ENCODE data around the gene FETUB. TPM values are rescaled to one million over a fixed set of nuclear protein-coding genes. Genes with fewer than 3 reads are reported as not detected.

Gene FETUB
- total RNA-seq, 1 experiment from 2014 or later: not detected

- Histone ChIP-seq H4K20me1 (ENCODE audit: insufficient read depth) (no peaks in the 10 kb centered on the region), H3K27ac (ENCODE audit: low read depth, low read length) (no peak overlapping the region), H3K9me3 (ENCODE audit: control insufficient read depth in 1 of 2, insufficient read depth in 1 of 2, low read depth in 1 of 2, low read length in 2 of 2) (no peaks in the 10 kb centered on the region), H3K4me2 (ENCODE audit: low read length) (no peak overlapping the region), H3K4me3 (replicated peaks in 1 of 2; ENCODE audit: low read depth in 1 of 2, low read length in 2 of 2) (no peak overlapping the region), H3K4me1 (ENCODE audit: control insufficient read depth in 1 of 2, insufficient read depth in 2 of 2, low read length in 2 of 2) (no peaks in the 10 kb centered on the region), H3K9ac (ENCODE audit: low read length) (no peak overlapping the region), H3K9me2 (ENCODE audit: insufficient read depth) (no peaks in the 10 kb centered on the region), H2AFZ (ENCODE audit: low read depth, low read length, poor library complexity, severe bottlenecking) (no peak overlapping the region), H3K79me2 (ENCODE audit: insufficient read depth, low read length) (no peaks in the 10 kb centered on the region), H3K36me3 (ENCODE audit: control insufficient read depth in 1 of 2, insufficient read depth in 2 of 2, low read length in 2 of 2) (no peaks in the 10 kb centered on the region), H3K27me3 (ENCODE audit: insufficient read depth, low read length) (no peaks in the 10 kb centered on the region)
- RAD21 ChIA-PET (ENCODE audit: low non-redundant PET in 1 of 2, low total read pairs in 2 of 2, uncharacterized antibody in 2 of 2, unreplicated experiment in 2 of 2): no interaction called here
- DNase-seq (ENCODE audit: low read depth, low spot score): no peak
- TF ChIP-seq ZNF274 (IDR thresholded peaks at IDR 0.05; ENCODE audit: low read depth, low read length): no peak
- no peak for TF ChIP-seq CEBPB (IDR thresholded peaks at IDR 0.05; ENCODE audit: low read depth)
- no peak for TF ChIP-seq TCF7L2 (IDR thresholded peaks at IDR 0.05; ENCODE audit: borderline replicate concordance, extremely low read depth, insufficient read depth, insufficient read length)
- TF ChIP-seq, protein P1, sequence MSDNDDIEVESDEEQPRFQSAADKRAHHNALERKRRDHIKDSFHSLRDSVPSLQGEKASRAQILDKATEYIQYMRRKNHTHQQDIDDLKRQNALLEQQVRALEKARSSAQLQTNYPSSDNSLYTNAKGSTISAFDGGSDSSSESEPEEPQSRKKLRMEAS (IDR thresholded peaks at IDR 0.05): no peak
- no peak for TF ChIP-seq YY1 (IDR thresholded peaks at IDR 0.05; ENCODE audit: extremely low read depth, insufficient replicate concordance, low read depth, low read length)
- TF ChIP-seq, protein P2, sequence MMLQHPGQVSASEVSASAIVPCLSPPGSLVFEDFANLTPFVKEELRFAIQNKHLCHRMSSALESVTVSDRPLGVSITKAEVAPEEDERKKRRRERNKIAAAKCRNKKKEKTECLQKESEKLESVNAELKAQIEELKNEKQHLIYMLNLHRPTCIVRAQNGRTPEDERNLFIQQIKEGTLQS (IDR thresholded peaks at IDR 0.05): no peak
- TF ChIP-seq CBX3 (IDR thresholded peaks at IDR 0.05; ENCODE audit: low read depth): no peak
- no peak for TF ChIP-seq CTCF (IDR thresholded peaks at IDR 0.05 in 2 of 3, conservative IDR thresholded peaks at IDR 0.05 in 1 of 3; ENCODE audit: borderline replicate concordance in 1 of 3, insufficient read depth in 1 of 3, low read depth in 2 of 3, low read length in 2 of 3)
- TF ChIP-seq POLR2A (IDR thresholded peaks at IDR 0.05; ENCODE audit: borderline replicate concordance, extremely low read depth, insufficient read depth, insufficient read length): no peak
- TF ChIP-seq RAD21 (IDR thresholded peaks at IDR 0.05; ENCODE audit: low read depth): no peak
- TF ChIP-seq EZH2phosphoT487 (IDR thresholded peaks at IDR 0.05; ENCODE audit: borderline replicate concordance): no peak
- no peak for TF ChIP-seq SP1 (IDR thresholded peaks at IDR 0.05; ENCODE audit: low read depth)
- no peak for TF ChIP-seq EZH2 (IDR thresholded peaks at IDR 0.05)
- no peak for TF ChIP-seq SIN3A (IDR thresholded peaks at IDR 0.05; ENCODE audit: low read depth)
- intact Hi-C loops (cut with micrococcal nuclease): no loop called here
- CTCF ChIA-PET: no interaction called here
- POLR2A ChIA-PET: no interaction called here
- ATAC-seq: no peak
- BruUV-seq (replicated peaks): no TSS peak
Observed at GRCh38 chr3:186628756-186629155, 11.4 kb upstream of the FETUB start.

Data from HCT116 (cell line).